Measurements from ENCODE around the gene SLC35G3.

- no peak for TF ChIP-seq CTCF (IDR thresholded peaks at IDR 0.05)
- TF ChIP-seq POLR2A (IDR thresholded peaks at IDR 0.05) = no peak
Observed at GRCh38 chr17:35218915-35219314, 24.7 kb upstream of the SLC35G3 start.
